ENCODE measurements around the gene PFDN4. TPM values are rescaled to one million over a fixed set of nuclear protein-coding genes. Genes with fewer than 3 reads are reported as not detected.

Gene PFDN4
- total and polyA plus RNA-seq, 2 of the 13 experiments (the other 11 are each of a cell fraction or from before 2014, with no cell fraction given): 59.8 to 227 TPM

DNA sequence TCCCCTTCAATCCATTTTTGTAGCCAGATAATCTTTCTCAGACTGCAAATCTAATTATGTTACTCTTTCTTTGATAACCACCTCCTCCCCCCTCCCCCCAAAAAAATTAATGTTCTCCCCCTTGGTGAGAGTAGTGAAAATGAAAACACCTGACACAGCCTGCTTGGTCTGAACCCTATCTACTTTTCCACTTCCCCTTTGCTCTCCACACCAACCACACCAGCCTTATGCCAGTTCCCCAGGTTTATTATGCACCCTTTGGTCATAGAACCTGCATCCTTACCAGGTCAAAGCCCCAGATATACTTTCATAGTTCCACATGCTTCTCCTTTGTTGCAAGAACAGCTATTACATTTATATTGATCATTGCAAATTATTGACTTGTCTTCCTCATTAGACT lies 19.4 kb downstream of the PFDN4 start:
- H3K9ac ChIP-seq (ENCODE audit: insufficient read depth, low read depth, low read length): no peak overlapping the region
- in situ Hi-C loops (cut with HindIII; ENCODE audit: extremely low pct_ligation_motif_present, low pct_unique_long_range_greater_than_20kb) (no loop called here), intact Hi-C loops (cut with micrococcal nuclease; ENCODE audit: unreplicated experiment) (no loop called here)
- no peaks in the 10 kb centered on the region; a peak in 1 of 5 replicates for H3K36me3 ChIP-seq (replicated peaks in 1 of 2; ENCODE audit: control insufficient read depth in 1 of 2, insufficient read depth in 2 of 2, low read length in 2 of 2)
- no peak for ATAC-seq
- no TSS peak for BruUV-seq (replicated peaks)
- H3K4me1 ChIP-seq (ENCODE audit: insufficient read depth, low read length): peaks cover 8% of the 10 kb centered on the region
- no peak overlapping the region for H3K4me3 ChIP-seq (replicated peaks in 1 of 3; ENCODE audit: insufficient read depth in 1 of 3, low read depth in 2 of 3, low read length in 3 of 3)
- H3K27ac ChIP-seq (ENCODE audit: extremely low read length, insufficient read depth, low read length): no peak overlapping the region
- no peaks in the 10 kb centered on the region for H3K79me2 ChIP-seq (ENCODE audit: insufficient read depth, low read length)
- TF ChIP-seq RBFOX2 (IDR thresholded peaks at IDR 0.05; ENCODE audit: low read depth, low read length) (no peak), ZNF12 (CRISPR knock-in tag; IDR thresholded peaks at IDR 0.05) (no peak), ZNF180 (CRISPR knock-in tag; IDR thresholded peaks at IDR 0.05; ENCODE audit: borderline replicate concordance, low read depth) (no peak), IRF2 (CRISPR knock-in tag; IDR thresholded peaks at IDR 0.05) (no peak)
- H2AFZ ChIP-seq (ENCODE audit: low read length): no peak overlapping the region
- no peaks in the 10 kb centered on the region for H4K20me1 ChIP-seq (ENCODE audit: insufficient read depth, low read length)
- CTCF ChIA-PET (ENCODE audit: low intra/inter-chr PET ratio, low total read pairs): no interaction called here
- FAIRE-seq: no peak
- POLR2A ChIA-PET: no interaction called here
- H3K4me2 ChIP-seq (ENCODE audit: low read depth, low read length): no peak overlapping the region
- H3K27me3 ChIP-seq (ENCODE audit: control insufficient read depth in 1 of 2, insufficient read depth in 2 of 2, low read length in 2 of 2): no peaks in the 10 kb centered on the region
- no peaks in the 10 kb centered on the region for H3K9me3 ChIP-seq (ENCODE audit: low read length)
- DNase-seq (ENCODE audit: low spot score): no peak

DNA sequence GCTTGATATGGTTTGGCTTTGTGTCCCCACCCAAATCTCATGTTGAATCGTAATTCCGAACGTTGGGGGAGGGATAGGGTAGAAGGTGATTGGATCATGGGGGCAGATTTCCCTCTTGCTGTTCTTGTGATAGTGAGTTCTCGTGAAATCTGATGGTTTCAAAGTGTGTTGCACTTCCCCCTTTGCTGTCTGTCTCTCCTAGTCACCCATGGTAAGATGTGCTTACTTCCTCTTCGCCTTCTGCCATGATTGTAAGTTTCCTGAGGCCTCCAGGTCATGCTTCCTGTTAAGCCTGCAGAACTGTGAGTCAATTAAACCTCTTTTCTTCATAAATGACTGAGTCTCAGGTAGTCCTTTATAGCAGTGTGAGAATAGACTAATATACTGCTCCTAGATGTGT lies 19.9 kb downstream of the PFDN4 start:
- Histone ChIP-seq H3K4me1 (ENCODE audit: insufficient read depth, low read length) (peaks cover 8% of the 10 kb centered on the region), H3K4me2 (ENCODE audit: low read depth, low read length) (no peak overlapping the region), H3K79me2 (ENCODE audit: insufficient read depth, low read length) (no peaks in the 10 kb centered on the region), H3K4me3 (replicated peaks in 1 of 3; ENCODE audit: insufficient read depth in 1 of 3, low read depth in 2 of 3, low read length in 3 of 3) (no peak overlapping the region), H3K9ac (ENCODE audit: insufficient read depth, low read depth, low read length) (no peak overlapping the region), H2AFZ (ENCODE audit: low read length) (no peak overlapping the region), H3K27me3 (ENCODE audit: control insufficient read depth in 1 of 2, insufficient read depth in 2 of 2, low read length in 2 of 2) (no peaks in the 10 kb centered on the region), H3K27ac (ENCODE audit: extremely low read length, insufficient read depth, low read length) (no peak overlapping the region), H3K9me3 (ENCODE audit: low read length) (no peaks in the 10 kb centered on the region), H4K20me1 (ENCODE audit: insufficient read depth, low read length) (no peaks in the 10 kb centered on the region), H3K36me3 (replicated peaks in 1 of 2; ENCODE audit: control insufficient read depth in 1 of 2, insufficient read depth in 2 of 2, low read length in 2 of 2) (no peaks in the 10 kb centered on the region)
- ATAC-seq (no peak), FAIRE-seq (no peak), DNase-seq (ENCODE audit: low spot score) (no peak)
- in situ Hi-C loops (cut with HindIII; ENCODE audit: extremely low pct_ligation_motif_present, low pct_unique_long_range_greater_than_20kb) (no loop called here), intact Hi-C loops (cut with micrococcal nuclease; ENCODE audit: unreplicated experiment) (no loop called here)
- 11% methylated on average over 5 of the region's 5 CpGs for WGBS (ENCODE audit: low lambda C conversion rate)
- POLR2A ChIA-PET: no interaction called here
- no peak for TF ChIP-seq RFXANK (CRISPR knock-in tag; IDR thresholded peaks at IDR 0.05)
- no peak for TF ChIP-seq ZKSCAN8 (CRISPR knock-in tag; IDR thresholded peaks at IDR 0.05; ENCODE audit: borderline replicate concordance)
- TF ChIP-seq, protein P1, sequence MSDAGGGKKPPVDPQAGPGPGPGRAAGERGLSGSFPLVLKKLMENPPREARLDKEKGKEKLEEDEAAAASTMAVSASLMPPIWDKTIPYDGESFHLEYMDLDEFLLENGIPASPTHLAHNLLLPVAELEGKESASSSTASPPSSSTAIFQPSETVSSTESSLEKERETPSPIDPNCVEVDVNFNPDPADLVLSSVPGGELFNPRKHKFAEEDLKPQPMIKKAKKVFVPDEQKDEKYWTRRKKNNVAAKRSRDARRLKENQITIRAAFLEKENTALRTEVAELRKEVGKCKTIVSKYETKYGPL (CRISPR knock-in tag; IDR thresholded peaks at IDR 0.05): no peak
- no peak for TF ChIP-seq HMGA1 (CRISPR knock-in tag; conservative IDR thresholded peaks at IDR 0.05)
- TF ChIP-seq ZNF614 (CRISPR knock-in tag; IDR thresholded peaks at IDR 0.05; ENCODE audit: borderline replicate concordance): no peak
- TF ChIP-seq ZNF484 (CRISPR knock-in tag; IDR thresholded peaks at IDR 0.05; ENCODE audit: borderline replicate concordance, low read depth): no peak
- no TSS peak for BruUV-seq (replicated peaks)
- CTCF ChIA-PET (ENCODE audit: low intra/inter-chr PET ratio, low total read pairs): interaction anchor here (1.0 kb wide), 1 partner anchor 8 kb away, joined by 3 read pairs; no protein-coding TSS in a partner anchor
